Fibroblast of skin of back (primary cell): ENCODE results near the gene RGN. TPM values are rescaled to one million over a fixed set of nuclear protein-coding genes. Genes with fewer than 3 reads are reported as not detected.
A peak's percentile ranks its signal among the peaks of the same experiment; 100 is the strongest.
"Not testable (repeated sequence)": the region's sequence is repeated elsewhere in the genome, so short reads cannot be mapped to it uniquely, and the experiment has no call there.

Experiments
- DNase-seq: peaks from one replicate; pipeline ENCODE4 v3.0.0-alpha.2; 2013
- polyA plus RNA-seq, 2 experiments: library from polyadenylated mRNA; unstranded; fragments of 120-200 nt; gene quantifications; one replicate each; pipeline ENCODE4 v1.2.1, GENCODE V29; 2013; ENCODE audit not compliant: insufficient read length in 2 of 2

RGN gene
- 0.36 TPM for polyA plus RNA-seq (2013, experiment 1 of 2; ENCODE audit: insufficient read length)
- 0.55 TPM for polyA plus RNA-seq (2013, experiment 2 of 2; ENCODE audit: insufficient read length)

DNA sequence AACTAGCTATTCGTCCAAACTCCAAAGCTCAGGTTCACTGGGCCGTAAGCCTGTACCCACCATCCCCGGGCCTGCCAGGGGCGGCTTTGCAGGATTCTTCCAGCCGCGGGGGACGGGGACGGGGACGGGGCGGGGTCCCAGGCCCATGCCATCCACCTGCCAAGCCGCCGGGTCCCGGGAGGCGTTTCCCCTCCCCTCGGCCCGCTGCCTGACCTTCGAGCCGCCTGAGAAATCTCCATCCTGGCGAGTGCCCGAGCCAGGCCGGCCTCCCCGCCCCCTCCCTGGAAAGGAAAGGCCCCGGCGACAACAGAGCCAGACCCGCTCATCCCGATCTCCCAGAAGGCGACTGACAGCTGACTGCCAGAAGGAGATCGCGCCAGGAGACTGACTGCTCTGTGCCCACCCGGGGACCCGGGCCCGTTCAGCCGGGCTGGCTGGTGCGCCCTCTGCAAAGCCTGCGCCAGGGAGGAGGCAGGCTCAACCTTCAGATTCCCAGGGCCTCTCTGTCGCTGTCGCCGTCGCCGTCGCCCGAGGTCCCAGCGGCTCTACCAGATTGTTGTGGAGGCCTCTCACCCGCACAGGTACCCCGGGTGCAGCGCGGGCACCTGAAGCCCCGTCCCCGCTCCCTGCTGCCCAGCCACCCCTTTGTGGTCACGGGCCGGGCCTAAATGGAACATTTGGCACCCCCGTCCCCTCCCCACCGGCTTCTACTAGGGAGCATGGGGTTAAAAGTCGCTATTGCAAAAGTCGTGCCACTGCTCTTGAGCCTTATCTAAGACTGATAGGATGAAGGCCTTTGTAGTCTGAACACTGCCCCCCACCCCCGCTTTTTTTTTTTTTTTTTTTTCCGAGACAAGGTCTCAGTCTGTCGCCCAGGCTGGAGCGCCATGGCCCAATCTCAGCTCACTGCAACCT lies at the start of gene RGN:
RGN (plus strand) TSS at position 315 of the 915 bp plus-strand sequence. CDS start 2,702 bp downstream, outside the sequence.
- DNase-seq, result peak; percentile 3

DNA sequence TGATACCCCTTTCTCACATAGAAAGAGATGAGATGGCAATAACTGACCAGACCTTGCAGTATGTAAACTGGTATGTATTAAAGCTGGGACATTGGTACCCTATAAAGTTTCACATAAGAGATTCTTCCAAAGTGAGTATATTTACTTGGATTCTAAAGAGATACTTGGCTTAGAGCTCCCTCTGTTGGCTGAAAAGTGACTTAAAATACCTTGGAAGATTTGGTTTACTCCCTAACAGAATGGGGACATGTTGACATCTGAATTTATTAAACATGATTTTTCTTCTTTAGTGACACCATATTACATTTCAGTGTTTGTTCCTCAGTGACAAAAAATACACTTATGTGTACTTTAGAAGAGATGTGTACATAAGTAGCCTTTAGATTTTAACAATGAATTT lies 47.9 kb upstream of the RGN start:
- peak; percentile 65 for DNase-seq

DNA sequence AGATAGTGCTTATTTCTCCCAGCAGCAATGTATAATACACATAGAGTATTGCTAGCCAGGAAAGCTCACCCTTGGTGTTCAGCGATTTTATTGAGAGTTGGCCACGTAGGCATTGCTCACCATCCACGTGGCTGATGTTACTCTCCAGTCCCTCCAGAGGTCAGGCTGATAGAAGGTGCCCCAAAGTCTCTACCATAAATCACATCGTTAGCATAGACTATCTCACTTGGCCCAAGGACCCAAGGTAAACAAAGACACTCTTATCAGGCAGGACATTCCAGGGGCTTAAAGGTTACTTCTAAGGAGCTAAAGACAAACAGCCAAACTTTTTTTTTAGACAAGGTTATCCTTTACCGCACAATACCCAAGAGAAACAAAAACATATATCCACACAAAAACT lies 30.3 kb upstream of the RGN start:
- no peak for DNase-seq

DNA sequence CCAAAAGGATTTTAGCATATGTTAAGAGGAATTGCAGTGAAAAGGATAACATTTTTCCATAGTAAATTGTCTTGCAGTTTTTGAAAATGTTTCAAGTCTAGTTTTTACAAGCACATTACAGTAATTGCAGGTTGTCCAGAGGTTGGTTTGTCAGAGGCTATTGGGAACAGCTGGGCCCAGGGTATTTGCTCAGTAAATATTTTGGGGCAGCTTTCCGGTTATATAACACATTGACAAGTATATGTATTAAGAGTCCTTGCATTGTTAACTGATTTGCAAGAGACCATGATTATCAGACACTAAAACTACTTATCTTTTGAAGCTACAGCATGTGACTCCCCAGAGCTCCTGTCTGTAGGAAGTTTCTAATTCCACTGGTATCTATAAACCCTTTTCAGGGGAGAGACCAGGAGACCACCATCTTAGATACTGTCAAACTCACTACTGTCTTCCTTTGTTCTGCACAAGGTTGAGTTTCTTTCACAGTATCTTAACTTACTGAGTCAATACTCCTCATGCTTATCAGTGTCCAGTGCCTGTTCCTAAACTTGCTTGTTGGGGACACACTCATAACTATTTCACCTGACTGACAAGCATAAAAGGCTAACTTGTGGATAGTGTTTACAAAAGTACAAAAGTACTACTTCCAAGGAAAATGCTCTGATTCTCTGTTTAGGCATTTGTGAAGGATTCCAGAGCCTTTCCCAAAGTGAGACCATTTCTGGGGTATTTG lies 18.9 kb upstream of the RGN start:
- no peak for DNase-seq

DNA sequence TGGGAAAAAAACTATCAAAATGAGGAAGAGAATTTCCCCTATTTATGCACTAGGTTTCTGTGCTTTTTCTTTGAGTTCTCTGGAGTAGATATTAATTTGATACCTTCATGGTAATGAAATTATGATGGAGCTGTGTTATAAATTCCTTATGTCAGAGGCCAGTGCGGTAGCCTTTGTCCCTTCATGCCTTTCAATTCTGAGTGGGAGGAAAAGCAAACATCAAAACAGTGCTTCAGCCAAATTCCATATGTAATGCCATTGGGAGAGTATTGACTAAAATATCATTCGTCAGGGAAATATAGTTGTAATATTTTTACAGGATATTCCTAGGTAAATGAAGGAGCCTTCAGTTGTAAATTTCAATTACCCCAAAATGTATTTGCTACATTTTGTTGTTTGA lies 17.5 kb upstream of the RGN start:
- no peak for DNase-seq

DNA sequence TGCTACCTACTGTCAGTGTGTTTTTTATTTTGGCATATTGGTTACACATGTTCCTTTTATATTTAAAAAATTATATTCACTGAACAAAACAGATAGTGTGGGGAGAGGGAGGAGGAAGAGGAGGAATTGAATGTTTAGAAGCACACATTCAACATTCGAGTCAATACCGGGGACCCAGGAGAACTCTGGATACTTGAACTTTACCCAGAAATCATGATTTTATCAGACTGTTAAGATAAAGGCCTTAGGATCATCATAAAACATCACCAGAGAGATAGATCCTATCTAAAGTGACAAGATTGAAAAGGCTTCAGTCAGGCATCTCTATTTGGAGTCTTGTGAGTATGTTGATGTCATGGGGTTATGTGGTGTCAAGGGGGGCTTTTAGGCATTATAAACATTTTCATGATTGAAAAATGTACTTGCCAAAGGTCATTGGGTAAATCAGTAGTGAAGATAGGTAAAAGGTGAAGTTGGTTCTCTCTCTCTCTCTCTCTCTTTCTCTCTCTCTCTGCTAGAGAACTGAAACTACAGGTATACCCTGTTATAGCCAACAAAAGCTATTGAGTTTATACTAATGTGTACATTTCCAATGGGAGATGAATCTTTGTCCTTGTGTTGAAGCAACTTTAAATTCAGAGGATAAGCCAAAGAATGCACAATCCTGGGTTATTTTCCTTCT lies 16.9 kb upstream of the RGN start:
- DNase-seq, result no peak

DNA sequence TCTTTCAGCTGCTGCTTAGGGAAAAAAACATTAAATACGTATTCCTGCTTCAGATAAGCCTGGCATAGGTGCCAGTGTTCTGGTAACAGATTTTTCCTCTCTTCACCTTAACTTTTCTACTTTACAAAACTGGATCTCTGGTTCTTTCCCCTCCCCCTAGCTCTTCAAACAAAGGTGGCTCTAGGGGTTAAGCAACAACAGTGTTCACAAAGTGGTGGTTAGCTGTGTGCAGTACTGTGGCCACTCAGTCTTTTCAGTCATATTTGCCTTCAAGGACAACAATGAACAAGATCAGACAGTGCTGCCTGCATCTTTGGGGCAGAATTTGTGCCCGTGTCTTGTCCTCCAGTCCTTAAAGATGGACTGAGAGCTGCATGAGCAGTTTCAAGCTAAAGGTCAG lies 15.1 kb upstream of the RGN start:
- no peak for DNase-seq

DNA sequence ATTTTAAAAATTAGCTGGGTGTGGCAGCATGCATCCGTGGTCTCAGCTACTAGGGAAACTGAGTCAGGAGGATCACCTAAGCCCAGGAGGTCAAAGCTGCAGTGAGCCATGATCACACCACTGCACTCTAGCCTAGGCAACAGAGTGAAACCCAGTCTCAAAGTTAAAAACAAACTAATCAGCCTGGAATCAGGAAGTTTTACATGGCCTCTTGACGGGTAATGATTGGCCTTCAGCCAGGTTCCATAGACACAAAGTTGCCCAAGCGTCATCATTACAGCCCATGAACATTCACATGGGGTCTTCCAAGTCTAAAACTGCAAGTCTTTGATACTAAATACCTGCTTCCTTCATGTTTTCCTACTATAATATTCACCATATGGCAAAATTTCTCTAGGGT lies 10.0 kb upstream of the RGN start:
- no peak for DNase-seq

DNA sequence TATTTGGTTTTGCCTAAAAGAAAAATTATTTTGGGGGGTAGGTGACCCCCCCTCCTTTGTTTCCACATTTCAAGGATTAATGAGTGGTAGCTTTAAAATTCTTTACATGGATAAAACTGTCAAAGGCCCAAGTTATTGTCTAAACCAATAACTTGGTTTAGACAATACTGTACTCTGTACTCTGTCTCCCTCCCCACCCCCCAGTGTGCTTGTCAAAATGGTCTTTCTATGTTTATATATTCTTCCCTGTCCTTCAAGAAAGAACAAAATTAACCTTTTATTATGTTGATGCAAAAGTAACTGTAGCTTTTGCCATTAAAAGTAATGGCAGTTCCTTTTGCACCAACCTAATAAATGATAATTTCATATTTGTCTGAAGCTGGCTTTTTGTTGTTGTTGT lies 9.5 kb upstream of the RGN start:
- no peak for DNase-seq

DNA sequence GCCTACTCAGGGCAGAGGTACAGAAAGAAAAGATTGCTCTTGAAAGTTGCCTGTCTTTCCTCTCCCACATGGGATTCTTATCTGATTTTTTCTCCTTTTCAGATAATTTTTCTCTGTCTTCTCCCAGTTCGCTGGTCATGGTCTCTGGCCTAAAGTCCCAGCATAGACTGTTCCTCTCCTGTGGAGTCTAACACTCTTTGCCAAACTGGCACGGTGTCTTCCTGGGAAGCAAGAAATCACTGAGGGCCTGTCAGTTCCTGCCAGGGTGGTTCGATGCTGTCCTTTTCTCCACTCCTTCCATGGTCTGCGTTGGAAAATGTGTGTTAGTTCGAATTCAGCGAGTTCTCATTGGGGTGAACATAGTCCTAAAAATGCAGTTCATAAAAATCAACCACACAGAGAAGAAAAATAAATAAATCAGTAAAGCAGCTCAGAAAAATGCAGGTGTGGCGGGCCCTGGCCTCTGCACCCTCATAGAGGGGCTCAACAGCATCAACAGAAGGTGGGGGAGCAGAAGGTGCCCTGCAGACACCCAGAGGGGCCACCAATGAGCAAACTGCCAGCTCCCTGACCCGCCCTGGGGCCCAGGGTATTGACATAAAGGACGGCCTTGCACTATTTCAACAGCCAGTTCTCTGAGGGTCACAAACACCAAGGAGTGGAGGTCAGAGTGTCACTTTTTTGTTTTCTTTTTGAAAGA lies 2.1 kb downstream of the RGN start:
- DNase-seq, result no peak

DNA sequence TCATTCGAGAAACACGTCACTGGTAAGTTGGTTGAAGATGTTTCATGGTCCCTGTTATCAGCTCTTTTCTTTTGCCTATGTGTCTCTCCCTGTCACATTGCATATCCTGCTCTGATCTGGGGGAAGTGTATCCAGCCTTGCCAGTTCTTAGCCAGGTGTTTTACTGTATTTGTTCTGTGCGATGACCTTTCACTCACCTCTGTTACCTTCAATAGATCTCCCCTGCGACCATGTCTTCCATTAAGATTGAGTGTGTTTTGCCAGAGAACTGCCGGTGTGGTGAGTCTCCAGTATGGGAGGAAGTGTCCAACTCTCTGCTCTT lies 2.6 kb downstream of the RGN start:
- DNase-seq, result no peak

DNA sequence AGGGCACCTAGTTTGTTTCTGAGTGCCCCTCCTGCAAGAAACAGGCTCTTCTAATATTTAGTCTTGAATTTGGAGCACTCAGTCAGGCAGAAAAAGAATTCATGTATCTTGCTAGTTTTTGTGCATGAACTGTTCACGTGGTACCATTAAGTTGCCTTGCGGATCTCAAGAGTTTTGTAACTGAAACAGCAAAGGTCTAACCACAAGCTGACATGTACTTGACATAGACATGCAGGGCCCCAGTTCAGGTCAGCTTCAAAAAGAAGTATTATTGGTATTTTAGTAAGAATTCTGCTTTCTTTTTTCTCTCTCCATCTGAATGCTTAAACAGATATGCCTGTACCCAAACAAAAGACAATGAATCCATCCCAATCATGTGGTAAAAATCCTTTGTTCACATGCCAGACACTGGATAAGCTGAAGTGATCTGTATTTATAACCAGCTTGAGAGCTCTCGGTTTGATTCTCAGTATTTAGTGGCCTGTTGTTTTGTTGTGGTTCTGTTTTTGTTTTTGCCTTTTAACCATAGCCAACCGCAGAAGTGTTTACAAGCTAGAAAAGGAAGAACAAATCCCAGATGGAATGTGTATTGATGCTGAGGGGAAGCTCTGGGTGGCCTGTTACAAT lies 13.0 kb downstream of the RGN start:
- no peak for DNase-seq

DNA sequence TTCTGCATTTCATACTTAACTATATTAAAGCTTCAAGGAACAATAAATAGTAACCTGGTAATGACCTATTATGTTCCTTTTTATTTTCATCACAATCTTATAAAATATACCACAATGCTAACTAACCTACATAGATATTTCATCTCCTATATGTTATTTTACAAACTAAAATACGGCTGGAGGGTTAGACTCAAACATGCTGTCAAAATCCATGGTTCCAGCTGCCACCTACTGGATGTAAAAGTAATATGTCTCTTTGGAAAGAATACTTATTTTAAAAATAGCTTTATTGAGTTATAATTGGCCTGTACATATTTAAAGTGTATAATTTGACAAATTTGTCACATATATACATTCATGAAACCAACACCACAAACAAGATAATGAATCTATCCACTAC lies 15.0 kb downstream of the RGN start:
- DNase-seq, result peak; percentile 22

DNA sequence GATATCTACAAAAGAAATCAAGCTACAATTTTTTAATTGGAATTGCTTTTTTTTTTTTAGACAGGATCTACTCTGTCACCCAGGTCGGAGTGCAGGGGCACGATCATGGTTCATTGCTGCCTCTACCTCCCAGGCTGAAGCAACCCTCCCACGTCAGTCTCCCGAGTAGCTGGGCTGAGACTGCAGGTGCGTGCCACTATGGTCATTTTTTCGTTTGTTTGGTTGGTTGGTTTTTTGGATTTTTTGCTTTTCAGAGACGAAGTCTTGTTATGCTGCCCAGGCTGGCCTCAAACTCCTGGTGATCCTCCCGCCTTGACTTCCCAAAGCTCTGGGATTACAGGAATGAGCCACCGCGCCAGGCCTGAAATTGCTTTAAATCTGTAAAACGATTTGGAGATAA lies 15.6 kb downstream of the RGN start:
- no peak for DNase-seq

DNA sequence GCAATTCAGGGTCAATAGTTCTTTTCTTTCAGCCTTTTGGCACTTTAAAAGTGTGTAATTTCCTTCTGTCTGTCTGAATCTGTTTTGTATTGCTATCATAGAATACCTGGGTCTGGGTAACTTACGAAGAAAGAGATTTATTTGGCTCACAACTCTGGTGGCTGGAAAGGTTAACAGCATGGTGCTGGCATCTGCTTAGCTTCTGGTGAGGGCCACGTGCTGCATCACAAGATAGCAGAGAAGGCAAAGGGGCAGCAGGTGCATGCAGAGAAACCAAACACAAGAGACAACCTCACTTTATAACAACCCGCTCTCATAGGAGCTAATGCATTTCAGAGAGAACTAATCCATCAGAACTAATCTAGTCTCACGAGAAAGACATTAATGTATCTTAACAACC lies 18.8 kb downstream of the RGN start:
- no peak for DNase-seq

DNA sequence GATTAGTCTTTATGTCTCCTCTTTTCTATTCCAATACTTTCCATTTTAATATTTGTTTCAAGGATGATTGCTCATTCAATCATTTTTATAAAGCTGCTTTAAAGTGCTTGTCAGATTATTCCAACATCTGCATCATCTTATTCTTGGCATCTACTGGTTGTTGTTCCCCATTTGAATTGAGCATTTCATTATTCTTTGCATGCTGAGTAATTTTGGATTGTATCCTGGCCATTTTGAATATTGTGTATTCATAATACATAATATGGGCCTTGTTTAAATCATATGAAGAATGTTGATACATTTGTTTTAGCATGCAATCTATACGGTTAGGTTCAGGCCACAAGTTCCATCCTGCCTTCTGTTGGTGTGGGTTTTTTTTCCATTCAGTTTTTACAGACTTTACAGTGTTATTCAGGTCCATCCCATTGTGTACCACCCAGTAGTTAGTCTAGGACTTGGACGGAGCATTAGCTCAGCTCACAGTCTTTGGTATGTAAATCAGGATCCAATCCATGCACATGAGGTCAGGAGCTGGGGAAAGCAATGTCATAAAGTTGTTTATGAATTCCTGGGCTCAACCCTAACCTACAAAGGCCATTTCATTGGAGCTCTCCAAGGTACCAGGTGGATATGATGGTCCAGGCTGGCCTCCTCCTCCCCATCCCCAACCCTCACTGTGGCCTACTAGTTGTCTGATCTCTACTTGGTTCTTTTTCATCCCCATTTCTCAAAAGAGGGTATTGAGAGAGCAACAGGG lies 20.3 kb downstream of the RGN start:
- DNase-seq, result no peak

DNA sequence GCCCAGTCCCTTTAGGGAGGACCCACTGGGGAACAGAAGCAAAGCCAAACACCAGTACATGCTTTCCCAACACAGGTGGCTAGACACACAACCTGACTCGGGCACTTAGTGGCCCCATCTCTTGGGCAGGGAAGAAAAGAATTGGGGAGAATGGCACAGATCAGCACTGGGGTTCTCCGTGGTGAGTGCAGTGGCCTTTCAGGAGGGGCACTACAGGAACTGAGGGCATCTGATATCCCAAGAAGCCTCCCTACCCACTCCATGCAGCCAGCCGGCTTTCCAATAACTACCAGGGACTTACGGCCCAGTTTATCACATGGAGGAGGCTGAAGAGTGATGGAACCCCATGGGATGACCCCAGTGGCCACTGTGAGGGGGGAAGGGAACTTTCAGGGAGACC lies 23.0 kb downstream of the RGN start:
- no peak for DNase-seq

DNA sequence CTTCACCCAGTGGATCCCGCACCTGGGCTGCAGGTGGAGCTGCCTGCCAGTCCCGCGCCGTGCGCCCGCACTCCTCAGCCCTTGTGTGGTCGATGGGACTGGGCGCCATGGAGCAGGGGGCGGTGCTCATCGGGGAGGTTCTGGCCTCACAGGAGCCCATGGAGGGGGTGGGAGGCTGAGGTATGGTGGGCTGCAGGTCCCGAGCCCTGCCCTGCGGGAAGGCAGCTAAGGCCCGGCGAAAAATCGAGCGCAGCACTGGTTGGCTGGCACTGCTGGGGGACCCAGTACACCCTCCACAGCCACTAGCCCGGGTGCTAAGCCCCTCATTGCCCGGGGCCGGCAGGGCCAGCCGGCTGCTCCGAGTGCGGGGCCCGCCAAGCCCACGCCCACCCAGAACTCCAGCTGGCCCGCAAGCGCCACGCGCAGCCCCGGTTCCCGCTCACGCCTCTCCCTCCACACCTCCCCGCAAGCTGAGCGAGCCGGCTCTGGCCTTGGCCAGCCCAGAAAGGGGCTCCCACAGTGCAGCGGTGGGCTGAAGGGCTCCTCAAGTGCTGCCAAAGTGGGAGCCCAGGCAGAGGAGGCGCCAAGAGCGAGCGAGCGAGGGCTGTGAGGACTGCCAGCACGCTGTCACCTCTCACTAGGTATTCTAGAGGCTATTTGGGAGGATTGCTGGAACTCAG lies 32.8 kb downstream of the RGN start:
- DNase-seq, result not testable (repeated sequence)

DNA sequence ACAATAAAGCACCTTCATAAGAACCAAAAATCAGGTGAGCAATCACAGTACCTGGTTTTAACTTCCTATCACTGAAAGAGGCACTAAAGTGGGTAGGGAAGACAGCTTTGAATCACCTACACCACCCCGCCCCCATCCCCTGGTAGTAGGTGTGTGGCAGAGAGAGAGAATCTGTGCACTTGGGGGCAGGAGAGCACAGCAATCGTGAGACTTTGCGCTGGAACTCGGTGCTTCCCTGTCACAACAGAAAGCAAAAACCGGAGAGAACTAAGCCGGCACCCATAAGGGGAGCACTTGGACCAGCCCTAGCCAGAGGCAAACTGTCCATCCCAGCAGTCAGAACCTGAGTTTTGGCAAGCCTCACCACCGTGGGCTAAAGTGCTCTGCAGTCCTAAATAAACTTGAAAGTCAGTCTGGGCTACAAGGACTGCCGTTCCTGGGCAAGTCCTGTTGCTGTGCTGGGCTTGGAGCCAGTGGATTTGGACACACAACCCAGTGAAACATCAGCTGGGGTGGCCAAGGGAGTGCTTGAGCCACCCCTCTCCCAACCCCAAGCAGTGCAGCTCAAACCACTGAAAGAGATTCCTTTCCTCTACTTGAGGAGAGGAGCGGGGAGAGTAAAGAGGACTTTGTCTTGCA lies 34.2 kb downstream of the RGN start:
- no peak for DNase-seq

DNA sequence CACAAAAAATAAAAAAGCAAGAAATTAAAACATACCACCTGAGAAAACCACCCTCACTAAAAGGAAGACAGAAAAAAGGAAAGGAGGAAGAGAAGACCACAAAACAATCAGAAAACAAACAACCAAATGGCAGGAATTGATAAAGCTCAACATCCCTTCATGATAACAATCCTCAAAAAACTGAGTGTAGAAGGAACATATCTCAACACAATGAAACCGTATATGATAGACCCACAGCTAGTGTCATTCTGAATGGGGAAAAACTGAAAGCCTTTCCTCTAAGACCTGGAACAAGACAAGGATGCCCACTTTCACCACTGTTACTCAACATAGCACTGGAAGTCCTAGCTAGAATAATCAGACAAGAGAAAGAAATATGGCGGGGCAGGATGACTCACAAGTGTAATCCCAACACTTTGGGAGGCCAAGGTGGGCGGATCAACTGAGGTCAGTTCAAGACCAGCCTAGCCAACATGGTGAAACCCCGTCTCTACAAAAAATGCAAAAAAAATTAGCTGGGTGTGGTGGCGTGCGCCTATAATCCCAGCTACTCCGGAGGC lies 38.4 kb downstream of the RGN start:
- not testable (repeated sequence) for DNase-seq
